ENCODE data around the gene CENPL. TPM values are rescaled to one million over a fixed set of nuclear protein-coding genes. Genes with fewer than 3 reads are reported as not detected.

Gene CENPL
- total and polyA plus RNA-seq, 2 of the 8 experiments (the other 6 are each of a cell fraction or from before 2014, with no cell fraction given): 6.6 to 16.0 TPM

DNA sequence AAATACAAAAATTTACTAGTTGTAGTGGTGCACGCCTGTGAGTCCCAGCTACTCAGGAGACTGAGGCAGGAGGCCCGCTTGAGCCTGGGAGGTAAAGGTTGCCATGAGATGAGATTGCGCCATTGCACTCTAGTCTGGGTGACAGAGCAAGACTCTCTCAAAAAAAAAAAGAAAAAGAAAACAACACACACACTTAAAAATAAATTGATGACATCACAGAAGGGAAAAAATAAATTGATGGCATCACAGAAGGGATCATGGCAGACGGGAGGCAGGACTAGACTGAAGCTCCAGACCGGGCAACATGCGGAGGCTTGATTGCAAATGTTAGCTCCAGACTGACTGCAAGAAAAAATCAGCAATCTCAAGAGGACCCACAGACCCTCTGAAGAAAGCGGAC, 66.6 kb downstream of the CENPL start:
- Histone ChIP-seq H2BK120ac (replicated peaks; ENCODE audit: low read depth, low read length) (no peak overlapping the region), H2AFZ (ENCODE audit: low read length) (no peak overlapping the region), H3K79me1 (ENCODE audit: low read depth, low read length) (no peaks in the 10 kb centered on the region), H3K4ac (replicated peaks; ENCODE audit: insufficient read length, low read depth, low read length) (no peak overlapping the region), H3K14ac (ENCODE audit: insufficient read length) (no peak overlapping the region), H3K36me3 (ENCODE audit: control insufficient read depth in 2 of 4, insufficient read depth in 4 of 4, low read length in 3 of 4) (peaks cover 0 to 32% (median 6%) of the 10 kb centered on the region in 4 experiments; a peak in 6 of 8 replicates), H3K18ac (ENCODE audit: extremely low read depth, low read length) (no peak overlapping the region), H2BK20ac (ENCODE audit: low read length) (no peak overlapping the region), H3K4me2 (ENCODE audit: insufficient read depth in 1 of 2, low read depth in 2 of 2, low read length in 2 of 2) (no peak overlapping the region), H4K8ac (ENCODE audit: extremely low read depth, insufficient read depth, low read length) (no peak overlapping the region), H4K5ac (ENCODE audit: insufficient read length, low read depth, low read length) (no peak overlapping the region), H2BK12ac (ENCODE audit: low read depth, low read length) (no peak overlapping the region), H2BK15ac (ENCODE audit: low read length) (no peak overlapping the region), H3K9me3 (ENCODE audit: insufficient read depth in 2 of 2, low read depth in 1 of 2, low read length in 1 of 2) (0 out of 4 replicates have a peak, but pooled peaks cover 3 to 4% of the 10 kb centered on the region in 2 experiments), H3K23me2 (ENCODE audit: low read depth, low read length) (no peaks in the 10 kb centered on the region), H3K4me3 (ENCODE audit: extremely low read depth in 1 of 4, insufficient read depth in 2 of 4, low read depth in 3 of 4, low read length in 4 of 4) (no peak overlapping the region), H3K23ac (ENCODE audit: insufficient read length) (no peak overlapping the region), H4K91ac (replicated peaks; ENCODE audit: insufficient read length, low read length) (no peak overlapping the region), H3K79me2 (ENCODE audit: control insufficient read depth in 1 of 2, insufficient read depth in 2 of 2, low read length in 2 of 2) (no peaks in the 10 kb centered on the region), H4K20me1 (replicated peaks in 1 of 2; ENCODE audit: control insufficient read depth in 1 of 2, insufficient read depth in 2 of 2, low read length in 2 of 2) (no peaks in the 10 kb centered on the region), H2BK5ac (ENCODE audit: low read depth, low read length) (no peak overlapping the region), H2AK5ac (ENCODE audit: low read depth, low read length) (no peak overlapping the region), H3K4me1 (replicated peaks in 1 of 4; ENCODE audit: control insufficient read depth in 3 of 4, insufficient read depth in 4 of 4, low read length in 3 of 4) (no peaks in the 10 kb centered on the region), H3K56ac (replicated peaks; ENCODE audit: insufficient read length, low read depth, low read length) (no peak overlapping the region), H3K27me3 (replicated peaks in 1 of 4; ENCODE audit: control insufficient read depth in 3 of 4, extremely low read depth in 1 of 4, insufficient read depth in 3 of 4, low read length in 3 of 4) (no peaks in the 10 kb centered on the region), H3K9ac (replicated peaks in 1 of 4; ENCODE audit: extremely low read depth in 1 of 4, low read depth in 3 of 4, low read length in 3 of 4) (no peak overlapping the region), H3K27ac (ENCODE audit: low read depth, low read length) (no peak overlapping the region)
- DNase-seq (ENCODE audit: low read depth in 1 of 2, low spot score in 2 of 2) (no peak), FAIRE-seq (no peak)
- 87% methylated on average over 7 of the region's 7 CpGs; no CpG with 5 or more reads in 1 of the 2 experiments for WGBS, 2 experiments (ENCODE audit: extremely low coverage in 1 of 2, insufficient coverage in 1 of 2, insufficient read length in 1 of 2, insufficient replicate concordance in 2 of 2, low coverage in 1 of 2, low lambda C conversion rate in 2 of 2, missing lambda C conversion rate in 1 of 2)
- TF ChIP-seq CTBP2 (IDR thresholded peaks at IDR 0.05; ENCODE audit: borderline replicate concordance, insufficient read depth, insufficient read length, low read length) (no peak), JUN (IDR thresholded peaks at IDR 0.05; ENCODE audit: low read depth, low read length) (no peak), GABPA (IDR thresholded peaks at IDR 0.05; ENCODE audit: borderline replicate concordance, insufficient read depth, low read length) (no peak), ASH2L (IDR thresholded peaks at IDR 0.05; ENCODE audit: low read length) (no peak), KDM4A (IDR thresholded peaks at IDR 0.05; ENCODE audit: low read depth, low read length, severe bottlenecking) (no peak), EGR1 (IDR thresholded peaks at IDR 0.05; ENCODE audit: borderline replicate concordance, low read depth, low read length) (no peak), EZH2 (IDR thresholded peaks at IDR 0.05; ENCODE audit: low read depth, low read length, severe bottlenecking) (no peak), TAF1 (IDR thresholded peaks at IDR 0.05; ENCODE audit: low read depth, low read length) (no peak)
- TF ChIP-seq, protein P1, sequence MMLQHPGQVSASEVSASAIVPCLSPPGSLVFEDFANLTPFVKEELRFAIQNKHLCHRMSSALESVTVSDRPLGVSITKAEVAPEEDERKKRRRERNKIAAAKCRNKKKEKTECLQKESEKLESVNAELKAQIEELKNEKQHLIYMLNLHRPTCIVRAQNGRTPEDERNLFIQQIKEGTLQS (IDR thresholded peaks at IDR 0.05; ENCODE audit: insufficient read depth, low read depth, low read length): no peak
- TF ChIP-seq, protein P2, sequence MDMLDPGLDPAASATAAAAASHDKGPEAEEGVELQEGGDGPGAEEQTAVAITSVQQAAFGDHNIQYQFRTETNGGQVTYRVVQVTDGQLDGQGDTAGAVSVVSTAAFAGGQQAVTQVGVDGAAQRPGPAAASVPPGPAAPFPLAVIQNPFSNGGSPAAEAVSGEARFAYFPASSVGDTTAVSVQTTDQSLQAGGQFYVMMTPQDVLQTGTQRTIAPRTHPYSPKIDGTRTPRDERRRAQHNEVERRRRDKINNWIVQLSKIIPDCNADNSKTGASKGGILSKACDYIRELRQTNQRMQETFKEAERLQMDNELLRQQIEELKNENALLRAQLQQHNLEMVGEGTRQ (IDR thresholded peaks at IDR 0.05; ENCODE audit: low read length): no peak
- POLR2A ChIA-PET (ENCODE audit: partially characterized antibody): interaction anchor here (0.9 to 1.1 kb wide), 2 partner anchors 109 to 329 kb away, joined by 3 read pairs; no protein-coding TSS in a partner anchor
- CTCF ChIA-PET (ENCODE audit: partially characterized antibody): no interaction called here
